ENCODE data around the gene CDH13.

- TF ChIP-seq POLR2AphosphoS5 (IDR thresholded peaks at IDR 0.05; ENCODE audit: low read length), result no peak
- TF ChIP-seq NR2F1 (conservative IDR thresholded peaks at IDR 0.05), result no peak
- no peak for TF ChIP-seq EGR1 (IDR thresholded peaks at IDR 0.05; ENCODE audit: borderline replicate concordance in 1 of 2, low read depth in 2 of 2, low read length in 2 of 2)
- TF ChIP-seq ELK1 (IDR thresholded peaks at IDR 0.05; ENCODE audit: low read depth, low read length), result no peak
- no peak for TF ChIP-seq SP1 (IDR thresholded peaks at IDR 0.05; ENCODE audit: low read depth, low read length)
- no peak for TF ChIP-seq CTCF (IDR thresholded peaks at IDR 0.05 in 2 of 3, conservative IDR thresholded peaks at IDR 0.05 in 1 of 3; ENCODE audit: control insufficient read depth in 2 of 3, extremely low read depth in 1 of 3, insufficient read depth in 1 of 3, low read depth in 3 of 3, low read length in 3 of 3)
- no peak for TF ChIP-seq RFX5 (IDR thresholded peaks at IDR 0.05; ENCODE audit: low read depth, low read length)
- TF ChIP-seq BCL3 (IDR thresholded peaks at IDR 0.05; ENCODE audit: borderline replicate concordance, insufficient read depth, low read depth, low read length, poor library complexity, severe bottlenecking), result no peak
- TF ChIP-seq POLR2A (IDR thresholded peaks at IDR 0.05; ENCODE audit: low read depth, low read length), result no peak
- TF ChIP-seq SIN3A (IDR thresholded peaks at IDR 0.05; ENCODE audit: low read depth, low read length), result no peak
- no peak for TF ChIP-seq SRF (IDR thresholded peaks at IDR 0.05; ENCODE audit: low read depth in 2 of 2, low read length in 2 of 2)
- no peak for TF ChIP-seq USF2 (IDR thresholded peaks at IDR 0.05; ENCODE audit: borderline replicate concordance, low read depth, low read length)
- TF ChIP-seq GATAD2B (conservative IDR thresholded peaks at IDR 0.05; ENCODE audit: low read depth), result no peak
These were observed 254.7 kb downstream of the CDH13 start for GRCh38 chr16:82881516-82881915.
